T-helper 1 cell treated with Interleukin-12 subunit alpha and Interleukin-12 subunit beta and Interleukin-4 antibody, amounts not matched to agents 30 μg/mL and 1 μg/mL, for 36 hours (primary cell): ENCODE data around the gene ANKRA2.
A peak's percentile ranks its signal among the peaks of the same experiment; 100 is the strongest.

Experiments
- H3K27ac Mint-ChIP-seq: one replicate; pipeline ENCODE4 v1.8.0; 2021; ENCODE audit warnings: mild to moderate bottlenecking, mixed read lengths
- H3K27me3 Mint-ChIP-seq: one replicate; pipeline ENCODE4 v1.8.0; 2021; ENCODE audit warnings: low read depth, mixed read lengths
- H3K36me3 Mint-ChIP-seq: one replicate; pipeline ENCODE4 v1.8.0; 2021; ENCODE audit warnings: low read depth, mixed read lengths
- H3K4me1 Mint-ChIP-seq: one replicate; pipeline ENCODE4 v1.8.0; 2021; ENCODE audit warnings: low read depth, mixed read lengths
- H3K4me3 Mint-ChIP-seq: one replicate; pipeline ENCODE4 v1.8.0; 2021; ENCODE audit warnings: mild to moderate bottlenecking, moderate library complexity, mixed read lengths
- H3K9me3 Mint-ChIP-seq: one replicate; pipeline ENCODE4 v1.8.0; 2021; ENCODE audit warnings: mixed read lengths

ANKRA2 gene

GRCh38 chr5:73565139-73565968, at the start of gene ANKRA2, which contains the start of gene UTP15:
TSS of gene ANKRA2 (minus strand) at chr5:73565639. CDS start at chr5:73562881, 2,758 bp downstream.
TSS of gene UTP15 (plus strand) at chr5:73565743. CDS start at chr5:73567345, 1,602 bp downstream.
- Mint-ChIP-seq H3K27me3 (no peaks in the 10 kb centered on the region), H3K4me1 (peaks cover 31% of the 10 kb centered on the region), H3K36me3 (peaks cover 19% of the 10 kb centered on the region), H3K9me3 (no peaks in the 10 kb centered on the region), H3K27ac (peak within 1 kb of the TSS; percentile 99), H3K4me3 (peak within 1 kb of the TSS; percentile 99)

GRCh38 chr5:73615085-73615484, 49.6 kb upstream of the ANKRA2 start:
- Mint-ChIP-seq H3K4me3 (no peak overlapping the region), H3K27me3 (peaks cover 17% of the 10 kb centered on the region), H3K9me3 (no peaks in the 10 kb centered on the region), H3K4me1 (no peaks in the 10 kb centered on the region), H3K36me3 (no peaks in the 10 kb centered on the region), H3K27ac (no peak overlapping the region)

GRCh38 chr5:73612799-73613198, 47.4 kb upstream of the ANKRA2 start:
- peaks cover 12% of the 10 kb centered on the region for H3K27me3 Mint-ChIP-seq
- H3K27ac Mint-ChIP-seq, result no peak overlapping the region
- H3K9me3 Mint-ChIP-seq, result no peaks in the 10 kb centered on the region
- H3K4me3 Mint-ChIP-seq, result no peak overlapping the region
- H3K36me3 Mint-ChIP-seq, result no peaks in the 10 kb centered on the region
- H3K4me1 Mint-ChIP-seq, result no peaks in the 10 kb centered on the region

- no peaks in the 10 kb centered on the region for H3K27me3 Mint-ChIP-seq
- H3K36me3 Mint-ChIP-seq, result no peaks in the 10 kb centered on the region
- H3K4me1 Mint-ChIP-seq, result no peaks in the 10 kb centered on the region
- no peaks in the 10 kb centered on the region for H3K9me3 Mint-ChIP-seq
- H3K27ac Mint-ChIP-seq, result no peak overlapping the region
- H3K4me3 Mint-ChIP-seq, result no peak overlapping the region
These were observed 41.8 kb upstream of the ANKRA2 start for GRCh38 chr5:73607228-73607627.

GRCh38 chr5:73606206-73606753, 40.8 kb upstream of the ANKRA2 start:
- Mint-ChIP-seq H3K4me3 (no peak overlapping the region), H3K27me3 (peaks cover 5% of the 10 kb centered on the region), H3K4me1 (no peaks in the 10 kb centered on the region), H3K36me3 (no peaks in the 10 kb centered on the region), H3K9me3 (peaks cover 4% of the 10 kb centered on the region), H3K27ac (no peak overlapping the region)

GRCh38 chr5:73605223-73606087, 40.0 kb upstream of the ANKRA2 start:
- Mint-ChIP-seq H3K4me3 (no peak overlapping the region), H3K36me3 (no peaks in the 10 kb centered on the region), H3K9me3 (peaks cover 4% of the 10 kb centered on the region), H3K27me3 (peaks cover 12% of the 10 kb centered on the region), H3K27ac (no peak overlapping the region), H3K4me1 (no peaks in the 10 kb centered on the region)

GRCh38 chr5:73603998-73604397, 38.6 kb upstream of the ANKRA2 start:
- Mint-ChIP-seq H3K4me1 (no peaks in the 10 kb centered on the region), H3K4me3 (no peak overlapping the region), H3K27ac (no peak overlapping the region), H3K9me3 (peaks cover 4% of the 10 kb centered on the region), H3K27me3 (peaks cover 14% of the 10 kb centered on the region), H3K36me3 (no peaks in the 10 kb centered on the region)

- H3K27me3 Mint-ChIP-seq, result peaks cover 14% of the 10 kb centered on the region
- no peaks in the 10 kb centered on the region for H3K36me3 Mint-ChIP-seq
- peaks cover 4% of the 10 kb centered on the region for H3K9me3 Mint-ChIP-seq
- no peaks in the 10 kb centered on the region for H3K4me1 Mint-ChIP-seq
- no peak overlapping the region for H3K4me3 Mint-ChIP-seq
- H3K27ac Mint-ChIP-seq, result no peak overlapping the region
These were observed 33.9 kb upstream of the ANKRA2 start for GRCh38 chr5:73599380-73599779.

GRCh38 chr5:73596705-73597328, 31.4 kb upstream of the ANKRA2 start:
- H3K36me3 Mint-ChIP-seq, result no peaks in the 10 kb centered on the region
- peaks cover 12% of the 10 kb centered on the region for H3K27me3 Mint-ChIP-seq
- no peak overlapping the region for H3K4me3 Mint-ChIP-seq
- peaks cover 3% of the 10 kb centered on the region for H3K9me3 Mint-ChIP-seq
- H3K27ac Mint-ChIP-seq, result no peak overlapping the region
- H3K4me1 Mint-ChIP-seq, result no peaks in the 10 kb centered on the region

GRCh38 chr5:73592551-73592950, 27.1 kb upstream of the ANKRA2 start:
- Mint-ChIP-seq H3K4me1 (peaks cover under 1% of the 10 kb centered on the region), H3K27ac (no peak overlapping the region)

GRCh38 chr5:73591698-73592501, 26.5 kb upstream of the ANKRA2 start:
- H3K4me3 Mint-ChIP-seq, result no peak overlapping the region
- H3K36me3 Mint-ChIP-seq, result no peaks in the 10 kb centered on the region
- H3K4me1 Mint-ChIP-seq, result peaks cover 3% of the 10 kb centered on the region
- H3K9me3 Mint-ChIP-seq, result no peaks in the 10 kb centered on the region
- H3K27ac Mint-ChIP-seq, result no peak overlapping the region
- H3K27me3 Mint-ChIP-seq, result no peaks in the 10 kb centered on the region

More at GRCh38 chr5:73592551-73592950, 27.1 kb upstream of the ANKRA2 start:
- H3K36me3 Mint-ChIP-seq, result no peaks in the 10 kb centered on the region
- H3K4me3 Mint-ChIP-seq, result no peak overlapping the region
- no peaks in the 10 kb centered on the region for H3K9me3 Mint-ChIP-seq
- H3K27me3 Mint-ChIP-seq, result no peaks in the 10 kb centered on the region

- no peaks in the 10 kb centered on the region for H3K36me3 Mint-ChIP-seq
- no peak overlapping the region for H3K27ac Mint-ChIP-seq
- no peaks in the 10 kb centered on the region for H3K9me3 Mint-ChIP-seq
- peaks cover 3% of the 10 kb centered on the region for H3K4me1 Mint-ChIP-seq
- H3K4me3 Mint-ChIP-seq, result no peak overlapping the region
- no peaks in the 10 kb centered on the region for H3K27me3 Mint-ChIP-seq
These were observed 25.8 kb upstream of the ANKRA2 start for GRCh38 chr5:73591102-73591695.

GRCh38 chr5:73587923-73588322, 22.5 kb upstream of the ANKRA2 start:
- H3K9me3 Mint-ChIP-seq, result no peaks in the 10 kb centered on the region
- H3K27ac Mint-ChIP-seq, result no peak overlapping the region
- H3K4me1 Mint-ChIP-seq, result peaks cover 3% of the 10 kb centered on the region
- no peak overlapping the region for H3K4me3 Mint-ChIP-seq
- no peaks in the 10 kb centered on the region for H3K36me3 Mint-ChIP-seq
- no peaks in the 10 kb centered on the region for H3K27me3 Mint-ChIP-seq
